Left lung (tissue), 10 donors: ENCODE measurements around the gene NOL4L. TPM values are rescaled to one million over a fixed set of nuclear protein-coding genes. Genes with fewer than 3 reads are reported as not detected.
A peak's percentile ranks its signal among the peaks of the same experiment; 100 is the strongest.

ENCODE experiments used
- ATAC-seq: fragments of 200-7000 bp; cut with Tn5 transposase; one replicate; pipeline ENCODE4 v1.9.1; 2020; ENCODE audit warnings: moderate library complexity
- DNase-seq, 4 donors: peaks; one replicate each; pipeline ENCODE4 v3.0.0-alpha.2; 2013 to 2020
- H3K27ac ChIP-seq, 2 donors: fragments of 200-600 bp; sonication (generic) in 1 of 2; one replicate each; pipeline versions ENCODE4 v1.5.0 to v1.8.0; 2020 to 2021
- H3K27me3 ChIP-seq, 2 donors: fragments of 200-600 bp; sonication (generic) in 1 of 2; one replicate each; pipeline versions ENCODE4 v1.5.0 to v1.8.0; 2020 to 2021
- H3K36me3 ChIP-seq, 2 donors: fragments of 200-600 bp; sonication (generic) in 1 of 2; one replicate each; pipeline versions ENCODE4 v1.5.0 to v1.8.0; 2020 to 2021
- H3K4me1 ChIP-seq, 2 donors: fragments of 200-600 bp; one replicate each; pipeline ENCODE4 v1.8.0; 2021
- H3K4me3 ChIP-seq, 2 donors: fragments of 200-600 bp; sonication (generic) in 1 of 2; one replicate each; pipeline versions ENCODE4 v1.5.0 to v1.8.0; 2020 to 2021; ENCODE audit warnings: mild to moderate bottlenecking in 1 of 2
- H3K9me3 ChIP-seq, 2 donors: fragments of 200-600 bp; sonication (generic) in 1 of 2; one replicate each; pipeline versions ENCODE4 v1.5.0 to v1.8.0; 2020 to 2021
- CTCF ChIP-seq, 2 donors: fragments of 200-600 bp; sonication (generic) in 1 of 2; IDR thresholded peaks; one replicate each; pipeline versions ENCODE4 v1.5.0 to v1.8.0; 2021; ENCODE audit warnings: antibody characterized with exemption in 2 of 2
- intact Hi-C, 2 donors: fragments of 100-400 bp; cut with DNase I; formaldehyde crosslinking; loops; one replicate each; pipeline versions ENCODE4 v1.11.2 to v1.14.2; 2022
- polyA plus RNA-seq, 6 donors: library from polyadenylated mRNA; unstranded; fragments of 120-200 nt; gene quantifications; one replicate each; pipeline ENCODE4 v1.2.1, GENCODE V29; 2013; ENCODE audit not compliant: insufficient read length in 6 of 6
- total RNA-seq, 2 donors: library from RNA; stranded (reverse); fragmentation: NEBNext Ultra II Directional; extraction: Animal tissue kit (Norgen Biotek cat#: 25700); gene quantifications; one replicate each; pipeline ENCODE4 v1.2.1, GENCODE V29; 2021
- donor health status: DM: no; HTN: yes; CAD: no.
- donor health status: DM: no; HTN: no; CAD: no.

The NOL4L gene
- total and polyA plus RNA-seq, 8 donors = 16.7 to 49.0 (median 40.7) TPM

- DNase-seq = no peak
- intact Hi-C loops = no loop called here
- Histone ChIP-seq H3K27ac (no peak overlapping the region), H3K4me3 (no peak overlapping the region), H3K27me3 (no peaks in the 10 kb centered on the region), H3K36me3 (peaks cover 0 to 28% of the 10 kb centered on the region in 2 donors), H3K4me1 (no peaks in the 10 kb centered on the region), H3K9me3 (no peaks in the 10 kb centered on the region)
- no peak for ATAC-seq
- no peak for TF ChIP-seq CTCF (IDR thresholded peaks at IDR 0.05)
Observed at GRCh38 chr20:32406701-32407100, 178.4 kb downstream of the NOL4L start.

GRCh38 chr20:32404017-32404416, 181.1 kb downstream of the NOL4L start:
- H3K4me3 ChIP-seq = no peak overlapping the region
- H3K27ac ChIP-seq = no peak overlapping the region
- H3K36me3 ChIP-seq = peaks cover 0 to 16% of the 10 kb centered on the region in 2 donors
- no peak for TF ChIP-seq CTCF (IDR thresholded peaks at IDR 0.05)
- intact Hi-C loops = no loop called here
- H3K27me3 ChIP-seq = no peaks in the 10 kb centered on the region
- DNase-seq = no peak
- no peak for ATAC-seq
- H3K4me1 ChIP-seq = no peaks in the 10 kb centered on the region
- no peaks in the 10 kb centered on the region for H3K9me3 ChIP-seq

GRCh38 chr20:32400476-32400875, 184.7 kb downstream of the NOL4L start:
- no peaks in the 10 kb centered on the region for H3K9me3 ChIP-seq
- peaks cover 0 to 5% of the 10 kb centered on the region in 2 donors for H3K36me3 ChIP-seq
- no peaks in the 10 kb centered on the region for H3K27me3 ChIP-seq
- intact Hi-C loops = no loop called here
- no peak overlapping the region for H3K4me3 ChIP-seq
- no peak for TF ChIP-seq CTCF (IDR thresholded peaks at IDR 0.05)
- ATAC-seq (peak; percentile 71), DNase-seq (no peak)
- no peaks in the 10 kb centered on the region for H3K4me1 ChIP-seq
- peak overlapping the region in 1 of 2 donors; percentile 15 for H3K27ac ChIP-seq

- no peak for TF ChIP-seq CTCF (IDR thresholded peaks at IDR 0.05)
- no peak overlapping the region for H3K4me3 ChIP-seq
- no peaks in the 10 kb centered on the region for H3K9me3 ChIP-seq
Observed at GRCh38 chr20:32397567-32398084, 187.5 kb downstream of the NOL4L start.

GRCh38 chr20:32396646-32397160, 188.4 kb downstream of the NOL4L start:
- no peak for TF ChIP-seq CTCF (IDR thresholded peaks at IDR 0.05)
- Histone ChIP-seq H3K36me3 (peaks cover 0 to 17% of the 10 kb centered on the region in 2 donors), H3K4me1 (no peaks in the 10 kb centered on the region), H3K27ac (no peak overlapping the region), H3K9me3 (no peaks in the 10 kb centered on the region), H3K4me3 (no peak overlapping the region), H3K27me3 (no peaks in the 10 kb centered on the region)
- no peak for ATAC-seq
- intact Hi-C loops = no loop called here
- DNase-seq = no peak

More at GRCh38 chr20:32397567-32398084, 187.5 kb downstream of the NOL4L start:
- intact Hi-C loops = no loop called here
- H3K36me3 ChIP-seq = peaks cover 0 to 16% of the 10 kb centered on the region in 2 donors
- H3K27ac ChIP-seq = no peak overlapping the region
- H3K4me1 ChIP-seq = no peaks in the 10 kb centered on the region
- H3K27me3 ChIP-seq = no peaks in the 10 kb centered on the region
- no peak for ATAC-seq
- DNase-seq = no peak
